H1 (cell line): Measurements from ENCODE around the gene RGS6. TPM values are rescaled to one million over a fixed set of nuclear protein-coding genes. Genes with fewer than 3 reads are reported as not detected.

Experiments
- CTCF ChIA-PET: fragments of 300-600 bp; sonication (Branson Sonifier 250); formaldehyde crosslinking; loops from one replicate; lab custom pipeline; 2021; ENCODE audit not compliant: partially characterized antibody; lab: Charles Lee
- POLR2A ChIA-PET: fragments of 300-600 bp; sonication (Branson Sonifier 250); formaldehyde crosslinking; loops from one replicate; lab custom pipeline; 2021; ENCODE audit warnings: inconsistent platforms; ENCODE audit not compliant: partially characterized antibody; lab: Charles Lee
- DNase-seq, 2 experiments: peaks; one replicate each; pipeline versions ENCODE4 v3.0.0 to v3.0.0-alpha.2; 2010 to 2022; ENCODE audit warnings: low spot score in 2 of 2, low read depth in 1 of 2, mixed read lengths in 1 of 2
- FAIRE-seq: peaks from 2 replicates; lab custom pipeline; 2011; peaks lifted over from hg19 to GRCh38; lab: Jason Lieb, UNC
- H2AFZ ChIP-seq: 2 replicates; pipeline ENCODE4 v1.8.1; 2012; ENCODE audit warnings: low read length, inconsistent platforms
- H2AK5ac ChIP-seq: 2 replicates; pipeline ENCODE4 v1.6.1; 2013; ENCODE audit warnings: low read depth, low read length
- H2BK120ac ChIP-seq: replicated peaks from 2 replicates; pipeline ENCODE3; 2013; ENCODE audit warnings: low read depth, low read length, inconsistent platforms
- H2BK12ac ChIP-seq: 2 replicates; pipeline ENCODE4 v1.6.1; 2013; ENCODE audit warnings: low read depth, low read length
- H2BK15ac ChIP-seq: 2 replicates; pipeline ENCODE4 v1.6.1; 2013; ENCODE audit warnings: low read length
- H2BK20ac ChIP-seq: 2 replicates; pipeline ENCODE4 v1.6.1; 2013; ENCODE audit warnings: low read length
- H2BK5ac ChIP-seq: 2 replicates; pipeline ENCODE4 v1.6.1; 2013; ENCODE audit warnings: low read depth, low read length
- H3K14ac ChIP-seq: 2 replicates; pipeline ENCODE4 v1.6.1; 2013; ENCODE audit warnings: inconsistent platforms; ENCODE audit not compliant: insufficient read length
- H3K18ac ChIP-seq: 2 replicates; pipeline ENCODE4 v1.6.1; 2013; ENCODE audit warnings: low read length; ENCODE audit errors: extremely low read depth
- H3K23ac ChIP-seq: 2 replicates; pipeline ENCODE4 v1.6.1; 2013; ENCODE audit warnings: inconsistent platforms; ENCODE audit not compliant: insufficient read length
- H3K23me2 ChIP-seq: 2 replicates; pipeline ENCODE4 v1.6.1; 2013; ENCODE audit warnings: low read depth, low read length
- H3K27ac ChIP-seq: 2 replicates; pipeline ENCODE4 v1.6.1; 2011; ENCODE audit warnings: low read depth, low read length, inconsistent platforms
- H3K27me3 ChIP-seq, 4 experiments: replicated peaks in 1 of 4; 1 replicate in 1 of 4; 2 replicates in 3 of 4; pipeline versions ENCODE4 v1.6.1 to v1.8.1; 2011 to 2013; ENCODE audit warnings: low read length in 3 of 4, mild to moderate bottlenecking in 3 of 4, inconsistent platforms in 2 of 4, mixed read lengths in 2 of 4, moderate library complexity in 1 of 4; ENCODE audit not compliant: control insufficient read depth in 3 of 4, insufficient read depth in 3 of 4; ENCODE audit errors: extremely low read depth in 1 of 4
- H3K36me3 ChIP-seq, 4 experiments: 2 replicates each; pipeline versions ENCODE4 v1.6.1 to v1.8.1; 2011 to 2013; ENCODE audit warnings: mild to moderate bottlenecking in 4 of 4, low read length in 3 of 4, moderate library complexity in 2 of 4, control low read depth in 1 of 4, inconsistent platforms in 1 of 4; ENCODE audit not compliant: insufficient read depth in 4 of 4, control insufficient read depth in 2 of 4
- H3K4ac ChIP-seq: replicated peaks from 2 replicates; pipeline ENCODE3; 2013; ENCODE audit warnings: low read length, low read depth, mixed read lengths, inconsistent platforms; ENCODE audit not compliant: insufficient read length
- H3K4me1 ChIP-seq, 4 experiments: replicated peaks in 1 of 4; 1 replicate in 1 of 4; 2 replicates in 3 of 4; pipeline versions ENCODE4 v1.6.1 to v1.8.1; 2011 to 2013; ENCODE audit warnings: low read length in 3 of 4, inconsistent platforms in 2 of 4, mixed read lengths in 1 of 4; ENCODE audit not compliant: insufficient read depth in 4 of 4, control insufficient read depth in 3 of 4
- H3K4me2 ChIP-seq, 2 experiments: 2 replicates each; pipeline versions ENCODE4 v1.6.1 to v1.8.1; 2011 to 2013; ENCODE audit warnings: low read depth in 2 of 2, low read length in 2 of 2, control low read depth in 1 of 2, inconsistent platforms in 1 of 2, mild to moderate bottlenecking in 1 of 2; ENCODE audit not compliant: insufficient read depth in 1 of 2
- H3K4me3 ChIP-seq, 4 experiments: fragments of 200-600, 300-600 bp in 1 of 4; sonication (generic), shearing (Covaris generic), sonication (Bioruptor Twin) in 1 of 4; 2 replicates each; pipeline versions ENCODE4 v1.5.1 to v1.8.1; 2011 to 2016; ENCODE audit warnings: low read length in 4 of 4, low read depth in 3 of 4, control low read depth in 2 of 4, inconsistent platforms in 2 of 4, mild to moderate bottlenecking in 2 of 4, mixed read lengths in 1 of 4, moderate library complexity in 1 of 4; ENCODE audit not compliant: insufficient read depth in 2 of 4; ENCODE audit errors: extremely low read depth in 1 of 4
- H3K56ac ChIP-seq: replicated peaks from 2 replicates; pipeline ENCODE3; 2013; ENCODE audit warnings: low read depth, mild to moderate bottlenecking, mixed read lengths, low read length, inconsistent platforms; ENCODE audit not compliant: insufficient read length
- H3K79me1 ChIP-seq: 2 replicates; pipeline ENCODE4 v1.6.1; 2013; ENCODE audit warnings: low read depth, low read length, control low read depth
- H3K79me2 ChIP-seq, 2 experiments: 2 replicates each; pipeline versions ENCODE4 v1.6.1 to v1.8.1; 2012 to 2013; ENCODE audit warnings: low read length in 2 of 2, mild to moderate bottlenecking in 2 of 2, inconsistent platforms in 1 of 2; ENCODE audit not compliant: insufficient read depth in 2 of 2, control insufficient read depth in 1 of 2
- H3K9ac ChIP-seq, 4 experiments: replicated peaks in 1 of 4; 1 replicate in 1 of 4; 2 replicates in 3 of 4; pipeline versions ENCODE4 v1.6.1 to v1.8.1; 2011 to 2013; ENCODE audit warnings: low read depth in 3 of 4, low read length in 3 of 4, control low read depth in 2 of 4, mild to moderate bottlenecking in 2 of 4, moderate library complexity in 2 of 4, inconsistent platforms in 1 of 4; ENCODE audit errors: extremely low read depth in 1 of 4
- H3K9me3 ChIP-seq, 2 experiments: 2 replicates each; pipeline versions ENCODE4 v1.6.1 to v1.8.1; 2012 to 2013; ENCODE audit warnings: mild to moderate bottlenecking in 2 of 2, moderate library complexity in 2 of 2, control low read depth in 1 of 2, inconsistent platforms in 1 of 2, low read depth in 1 of 2, low read length in 1 of 2, mixed read lengths in 1 of 2; ENCODE audit not compliant: insufficient read depth in 2 of 2
- H4K20me1 ChIP-seq, 2 experiments: replicated peaks in 1 of 2; 2 replicates each; pipeline versions ENCODE3 to v1.8.1; 2011 to 2013; ENCODE audit warnings: inconsistent platforms in 2 of 2, low read length in 2 of 2, mild to moderate bottlenecking in 1 of 2; ENCODE audit not compliant: insufficient read depth in 2 of 2, control insufficient read depth in 1 of 2
- H4K5ac ChIP-seq: 2 replicates; pipeline ENCODE4 v1.6.1; 2013; ENCODE audit warnings: low read length, low read depth, mixed read lengths, inconsistent platforms; ENCODE audit not compliant: insufficient read length
- H4K8ac ChIP-seq: 2 replicates; pipeline ENCODE4 v1.8.0; 2013; ENCODE audit warnings: mild to moderate bottlenecking, moderate library complexity, low read length, inconsistent platforms; ENCODE audit not compliant: insufficient read depth; ENCODE audit errors: extremely low read depth
- H4K91ac ChIP-seq: replicated peaks from 2 replicates; pipeline ENCODE3; 2013; ENCODE audit warnings: low read length, mixed read lengths, inconsistent platforms; ENCODE audit not compliant: insufficient read length
- BCL11A ChIP-seq, 2 experiments: IDR thresholded peaks; one replicate each; pipeline ENCODE4 v1.6.1; 2011; ENCODE audit warnings: low read depth in 2 of 2, low read length in 2 of 2, mild to moderate bottlenecking in 2 of 2
- KDM4A ChIP-seq: IDR thresholded peaks from one replicate; pipeline ENCODE4 v1.7.1; 2012; ENCODE audit warnings: low read depth, mild to moderate bottlenecking, moderate library complexity, low read length, inconsistent platforms; ENCODE audit not compliant: severe bottlenecking
- RBBP5 ChIP-seq: IDR thresholded peaks from 2 replicates; pipeline ENCODE4 v1.7.1; 2012; ENCODE audit warnings: low read depth, mild to moderate bottlenecking, inconsistent platforms, low read length, moderate library complexity, borderline replicate concordance
- TAF1 ChIP-seq: IDR thresholded peaks from 2 replicates; pipeline ENCODE4 v1.6.1; 2011; ENCODE audit warnings: mild to moderate bottlenecking, low read depth, low read length
- WGBS, 2 experiments: shearing (Covaris generic) in 1 of 2; methylation state at CpG; one replicate each; pipeline versions ENCODE4 v1.1.6 to v1.1.7; 2013 to 2015; ENCODE audit warnings: low lambda C conversion rate in 2 of 2, mixed read lengths in 2 of 2, inconsistent platforms in 1 of 2, low coverage in 1 of 2, missing lambda C conversion rate in 1 of 2; ENCODE audit not compliant: insufficient replicate concordance in 2 of 2, insufficient coverage in 1 of 2, insufficient read length in 1 of 2; ENCODE audit errors: extremely low coverage in 1 of 2, missing lambda C conversion rate in 1 of 2; 5-methylcytosine and 5-hydroxymethylcytosine counted together
- polyA plus RNA-seq, 7 experiments: library from polyadenylated mRNA; depleted of rRNA in 3 of 7; stranded (reverse) in 5 of 7; unstranded in 2 of 7; fragments of >200 nt in 5 of 7; fragments of 200-250 nt in 2 of 7; gene quantifications; 1 replicate in 5 of 7; 2 replicates in 1 of 7; 4 replicates in 1 of 7; pipeline versions ENCODE4 v1.2.1 to v1.2.3, GENCODE V29; 2011 to 2013; ENCODE audit warnings: missing spikeins in 2 of 7, mixed read lengths in 2 of 7
- total RNA-seq: library from RNA; stranded (reverse); fragmentation: NEBNext Ultra II Directional; extraction: Animal tissue kit (Norgen Biotek cat#: 25700); gene quantifications from 2 replicates; pipeline ENCODE4 v1.2.1, GENCODE V29; 2021

RGS6 gene
- total and polyA plus RNA-seq, 2 of the 8 experiments (the other 6 are each of a cell fraction or from before 2014, with no cell fraction given), result 0.26 to 1.1 TPM

GRCh38 chr14:72099566-72099965, 167.3 kb downstream of the RGS6 start:
- TF ChIP-seq BCL11A (IDR thresholded peaks at IDR 0.05; ENCODE audit: low read depth in 2 of 2, low read length in 2 of 2) (no peak), KDM4A (no peak), TAF1 (no peak), RBBP5 (no peak)
- TF ChIP-seq, all 59 proteins: peak for 0
- H3K79me2 ChIP-seq, result no peaks in the 10 kb centered on the region

More at GRCh38 chr14:72099566-72099965, 167.3 kb downstream of the RGS6 start:
- no peak overlapping the region for H4K8ac ChIP-seq
- DNase-seq, result no peak
- no peak overlapping the region for H3K14ac ChIP-seq
- ChIA-PET POLR2A (no interaction called here), CTCF (interaction anchor here (0.5 kb wide), 1 partner anchor 38 kb away, joined by 3 read pairs; no protein-coding TSS in a partner anchor)
- H3K23ac ChIP-seq, result no peak overlapping the region
- H3K4me2 ChIP-seq, result no peak overlapping the region
- H2BK5ac ChIP-seq, result no peak overlapping the region
- H3K36me3 ChIP-seq, result no peaks in the 10 kb centered on the region
- no peak overlapping the region for H3K27ac ChIP-seq
- no peaks in the 10 kb centered on the region for H3K23me2 ChIP-seq
- no peaks in the 10 kb centered on the region for H3K27me3 ChIP-seq
- no peaks in the 10 kb centered on the region for H3K79me1 ChIP-seq
- H3K4me1 ChIP-seq, result no peaks in the 10 kb centered on the region; a peak in 1 of 7 replicates
- no peak overlapping the region for H2BK12ac ChIP-seq
- H3K9me3 ChIP-seq, result no peaks in the 10 kb centered on the region
- no peak overlapping the region for H4K91ac ChIP-seq
- WGBS, 2 experiments, result 92% methylated on average over 3 of the region's 3 CpGs; no CpG with 5 or more reads in 1 of the 2 experiments
- no peak overlapping the region for H2AK5ac ChIP-seq
- no peak overlapping the region for H2BK120ac ChIP-seq
- H4K5ac ChIP-seq, result no peak overlapping the region
- no peak overlapping the region for H3K56ac ChIP-seq
- no peak overlapping the region for H2BK20ac ChIP-seq
- no peak overlapping the region for H3K4ac ChIP-seq
- H2AFZ ChIP-seq, result no peak overlapping the region
- FAIRE-seq, result no peak
- no peak overlapping the region for H2BK15ac ChIP-seq
- no peak overlapping the region for H3K18ac ChIP-seq
- no peak overlapping the region for H3K4me3 ChIP-seq
- no peak overlapping the region for H3K9ac ChIP-seq
- no peaks in the 10 kb centered on the region for H4K20me1 ChIP-seq
